ENCODE data around the gene TINAGL1. TPM values are rescaled to one million over a fixed set of nuclear protein-coding genes. Genes with fewer than 3 reads are reported as not detected.

The TINAGL1 gene
- total and polyA plus RNA-seq, 7 donors = 21.0 to 238 (median 87.9) TPM

- Histone ChIP-seq H3K27me3 (peaks cover 0 to 12% (median 0%) of the 10 kb centered on the region in 3 donors), H3K36me3 (no peaks in the 10 kb centered on the region), H3K4me3 (no peak overlapping the region), H3K9me3 (no peaks in the 10 kb centered on the region), H3K4me1 (peaks cover 0 to 9% (median 6%) of the 10 kb centered on the region in 4 donors), H3K27ac (no peak overlapping the region)
- TF ChIP-seq POLR2AphosphoS5 (IDR thresholded peaks at IDR 0.05) (no peak), CTCF (IDR thresholded peaks at IDR 0.05) (no peak), EP300 (IDR thresholded peaks at IDR 0.05) (no peak), POLR2A (IDR thresholded peaks at IDR 0.05) (no peak)
- DNase-seq = no peak
- intact Hi-C loops (cut with DNase I) = loop anchor here (5.0 kb wide), 1 partner anchor 228 kb away; no protein-coding TSS in a partner anchor
These were observed 16.6 kb upstream of the TINAGL1 start for GRCh38 chr1:31559715-31560114.

- peaks cover 0 to 13% (median 8%) of the 10 kb centered on the region in 4 donors for H3K4me1 ChIP-seq
- no peak for DNase-seq
- H3K27ac ChIP-seq = no peak overlapping the region
- no peak overlapping the region for H3K4me3 ChIP-seq
- H3K36me3 ChIP-seq = no peaks in the 10 kb centered on the region
- H3K9me3 ChIP-seq = no peaks in the 10 kb centered on the region
- peaks cover 0 to 12% (median 0%) of the 10 kb centered on the region in 3 donors for H3K27me3 ChIP-seq
- TF ChIP-seq POLR2AphosphoS5 (IDR thresholded peaks at IDR 0.05) (no peak), EP300 (IDR thresholded peaks at IDR 0.05) (no peak), CTCF (IDR thresholded peaks at IDR 0.05) (no peak), POLR2A (IDR thresholded peaks at IDR 0.05) (no peak)
- WGBS, 2 donors = 39 to 75% methylated on average over 4 of the region's 4 CpGs
- intact Hi-C loops (cut with DNase I) = loop anchor here (5.0 kb wide), 1 partner anchor 227 kb away; no protein-coding TSS in a partner anchor
These were observed 15.9 kb upstream of the TINAGL1 start for GRCh38 chr1:31560394-31560793.

- peaks cover 0 to 12% (median 0%) of the 10 kb centered on the region in 3 donors for H3K27me3 ChIP-seq
- H3K27ac ChIP-seq = no peak overlapping the region
- whole genome bisulfite sequencing, 2 donors = 12 to 41% methylated on average over 3 of the region's 3 CpGs
- peaks cover 0 to 13% (median 8%) of the 10 kb centered on the region in 4 donors for H3K4me1 ChIP-seq
- no peak overlapping the region for H3K4me3 ChIP-seq
- H3K9me3 ChIP-seq = no peaks in the 10 kb centered on the region
- DNase-seq = no peak
- no peaks in the 10 kb centered on the region for H3K36me3 ChIP-seq
- intact Hi-C loops (cut with DNase I) = loop anchor here (5.0 kb wide), 1 partner anchor 224 kb away; no protein-coding TSS in a partner anchor
- no peak for TF ChIP-seq CTCF (IDR thresholded peaks at IDR 0.05)
These were observed 13.5 kb upstream of the TINAGL1 start for GRCh38 chr1:31562707-31563360.

- intact Hi-C loops (cut with DNase I) = loop anchor here (1.0 to 5.0 kb wide), 2 partner anchors 30 to 223 kb away; no protein-coding TSS in a partner anchor
- peaks cover 0 to 5% (median 0%) of the 10 kb centered on the region in 3 donors for H3K27me3 ChIP-seq
- H3K9me3 ChIP-seq = no peaks in the 10 kb centered on the region
- no peak for DNase-seq
- peaks cover 0 to 13% (median 8%) of the 10 kb centered on the region in 4 donors for H3K4me1 ChIP-seq
- H3K27ac ChIP-seq = peak overlapping the region in 3 of 4 donors; percentile 51 to 62 (median 53)
- H3K4me3 ChIP-seq = no peak overlapping the region
- TF ChIP-seq EP300 (IDR thresholded peaks at IDR 0.05) (no peak), CTCF (IDR thresholded peaks at IDR 0.05) (no peak), POLR2AphosphoS5 (IDR thresholded peaks at IDR 0.05) (no peak), POLR2A (IDR thresholded peaks at IDR 0.05) (no peak)
- no peaks in the 10 kb centered on the region for H3K36me3 ChIP-seq
- 79 to 87% methylated on average over 5 of the region's 5 CpGs for WGBS, 2 donors
These were observed 11.7 kb upstream of the TINAGL1 start for GRCh38 chr1:31564606-31564989.
